ENCODE data around the gene DNM2. TPM values are rescaled to one million over a fixed set of nuclear protein-coding genes. Genes with fewer than 3 reads are reported as not detected.

The DNM2 gene
- total and polyA plus RNA-seq, 7 donors: 70.6 to 149 (median 122) TPM

DNA sequence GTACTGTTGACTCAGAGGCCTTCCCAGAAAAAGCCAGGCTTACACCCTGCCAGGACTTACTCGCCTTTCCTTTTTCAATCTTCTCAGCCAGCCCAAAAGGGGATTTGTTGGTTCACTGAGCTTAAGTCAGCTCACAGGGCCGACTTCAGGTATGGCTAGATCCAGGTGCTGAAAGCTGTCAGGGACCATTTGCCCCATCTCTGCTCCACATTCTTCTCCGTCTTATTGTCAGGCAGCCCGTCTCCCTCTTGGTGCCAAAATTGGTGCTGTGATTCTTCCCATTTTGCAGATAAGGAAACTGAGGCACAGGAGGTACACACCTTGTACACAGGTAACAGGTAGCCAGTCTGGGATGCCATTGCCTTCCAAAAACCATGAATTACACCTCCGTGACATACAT is 132.8 kb downstream of the DNM2 start:
- H3K36me3 ChIP-seq (ENCODE audit: insufficient read depth in 1 of 2, low read depth in 1 of 2): no peaks in the 10 kb centered on the region
- H3K9me3 ChIP-seq: no peaks in the 10 kb centered on the region
- no peaks in the 10 kb centered on the region for H3K27me3 ChIP-seq (ENCODE audit: insufficient read depth in 3 of 3, low read length in 2 of 3)
- DNase-seq (no peak), ATAC-seq (no peak)
- WGBS, 3 donors: 86 to 95% (median 91%) methylated on average over 5 of the region's 5 CpGs
- H3K4me3 ChIP-seq: no peak overlapping the region
- no peak overlapping the region for H3K27ac ChIP-seq
- H3K4me1 ChIP-seq: no peaks in the 10 kb centered on the region
- intact Hi-C loops (cut with DNase I): no loop called here
- TF ChIP-seq, protein P1, sequence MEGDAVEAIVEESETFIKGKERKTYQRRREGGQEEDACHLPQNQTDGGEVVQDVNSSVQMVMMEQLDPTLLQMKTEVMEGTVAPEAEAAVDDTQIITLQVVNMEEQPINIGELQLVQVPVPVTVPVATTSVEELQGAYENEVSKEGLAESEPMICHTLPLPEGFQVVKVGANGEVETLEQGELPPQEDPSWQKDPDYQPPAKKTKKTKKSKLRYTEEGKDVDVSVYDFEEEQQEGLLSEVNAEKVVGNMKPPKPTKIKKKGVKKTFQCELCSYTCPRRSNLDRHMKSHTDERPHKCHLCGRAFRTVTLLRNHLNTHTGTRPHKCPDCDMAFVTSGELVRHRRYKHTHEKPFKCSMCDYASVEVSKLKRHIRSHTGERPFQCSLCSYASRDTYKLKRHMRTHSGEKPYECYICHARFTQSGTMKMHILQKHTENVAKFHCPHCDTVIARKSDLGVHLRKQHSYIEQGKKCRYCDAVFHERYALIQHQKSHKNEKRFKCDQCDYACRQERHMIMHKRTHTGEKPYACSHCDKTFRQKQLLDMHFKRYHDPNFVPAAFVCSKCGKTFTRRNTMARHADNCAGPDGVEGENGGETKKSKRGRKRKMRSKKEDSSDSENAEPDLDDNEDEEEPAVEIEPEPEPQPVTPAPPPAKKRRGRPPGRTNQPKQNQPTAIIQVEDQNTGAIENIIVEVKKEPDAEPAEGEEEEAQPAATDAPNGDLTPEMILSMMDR (IDR thresholded peaks at IDR 0.05): no peak

DNA sequence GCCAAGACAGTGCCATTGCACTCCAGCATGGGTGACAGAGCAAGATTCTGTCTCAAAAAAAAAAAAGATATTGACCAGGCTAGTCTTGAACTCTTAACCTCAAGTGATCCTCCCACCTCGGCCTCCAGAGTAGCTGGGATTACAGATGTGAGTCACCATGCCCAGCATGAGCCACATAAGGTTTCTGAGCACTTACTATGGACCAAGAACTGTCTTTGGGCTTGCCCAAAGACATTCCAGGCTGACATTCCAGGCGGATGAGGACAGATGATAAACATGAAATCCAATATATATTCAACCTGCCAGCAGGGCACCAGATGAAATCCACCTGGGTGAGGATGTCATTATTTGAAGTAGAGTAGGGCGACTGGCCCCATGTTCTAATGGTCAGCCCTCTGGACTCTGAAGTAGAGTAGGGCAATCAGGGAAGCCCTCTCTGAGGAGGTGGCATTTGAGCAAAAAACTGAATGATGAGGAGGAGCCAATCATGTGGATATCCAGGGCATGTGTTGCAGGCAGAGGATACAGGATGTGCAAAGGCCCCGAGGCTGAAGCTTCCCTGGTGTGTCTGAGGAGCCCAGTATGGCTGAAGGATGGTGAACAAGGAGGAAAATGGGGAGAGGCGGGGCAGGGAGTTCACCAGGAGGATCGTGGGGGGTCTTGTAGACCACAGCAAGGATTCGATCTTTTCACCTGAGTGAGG is 134.4 kb downstream of the DNM2 start:
- Histone ChIP-seq H3K27me3 (ENCODE audit: insufficient read depth in 3 of 3, low read length in 2 of 3) (no peaks in the 10 kb centered on the region), H3K4me3 (no peak overlapping the region), H3K4me1 (no peaks in the 10 kb centered on the region), H3K27ac (no peak overlapping the region), H3K36me3 (ENCODE audit: insufficient read depth in 1 of 2, low read depth in 1 of 2) (no peaks in the 10 kb centered on the region), H3K9me3 (no peaks in the 10 kb centered on the region)
- intact Hi-C loops (cut with DNase I): no loop called here
- no peak for ATAC-seq
- TF ChIP-seq, protein P1 (IDR thresholded peaks at IDR 0.05): no peak
- DNase-seq: no peak
- 70 to 74% (median 70%) methylated on average over 7 of the region's 7 CpGs for WGBS, 3 donors

DNA sequence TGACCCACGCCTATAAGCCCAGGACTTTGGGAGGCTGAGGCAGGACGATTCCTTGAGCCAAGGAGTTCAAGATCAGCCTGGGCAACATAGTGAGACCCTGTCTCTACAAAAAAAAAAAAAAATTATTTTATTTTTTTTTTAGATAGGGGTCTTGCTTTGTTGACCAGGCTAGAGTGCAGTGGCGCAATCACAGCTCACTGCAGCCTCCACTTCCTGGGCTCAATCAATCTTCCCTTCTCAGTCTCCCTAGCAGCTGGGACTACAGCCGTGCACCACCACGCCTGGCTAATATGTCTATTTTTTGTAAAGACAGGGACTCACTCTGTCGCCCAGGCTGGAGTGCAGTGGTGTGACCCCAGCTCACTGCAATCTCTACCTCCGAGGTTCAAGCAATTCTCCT is 135.1 kb downstream of the DNM2 start:
- Histone ChIP-seq H3K9me3 (no peaks in the 10 kb centered on the region), H3K27ac (no peak overlapping the region), H3K4me1 (no peaks in the 10 kb centered on the region), H3K27me3 (ENCODE audit: insufficient read depth in 3 of 3, low read length in 2 of 3) (no peaks in the 10 kb centered on the region), H3K4me3 (no peak overlapping the region), H3K36me3 (ENCODE audit: insufficient read depth in 1 of 2, low read depth in 1 of 2) (no peaks in the 10 kb centered on the region)
- TF ChIP-seq, protein P1 (IDR thresholded peaks at IDR 0.05): no peak
- intact Hi-C loops (cut with DNase I): no loop called here
- WGBS, 3 donors: 65 to 76% (median 66%) methylated on average over 7 of the region's 7 CpGs
- no peak for ATAC-seq
- DNase-seq: no peak

DNA sequence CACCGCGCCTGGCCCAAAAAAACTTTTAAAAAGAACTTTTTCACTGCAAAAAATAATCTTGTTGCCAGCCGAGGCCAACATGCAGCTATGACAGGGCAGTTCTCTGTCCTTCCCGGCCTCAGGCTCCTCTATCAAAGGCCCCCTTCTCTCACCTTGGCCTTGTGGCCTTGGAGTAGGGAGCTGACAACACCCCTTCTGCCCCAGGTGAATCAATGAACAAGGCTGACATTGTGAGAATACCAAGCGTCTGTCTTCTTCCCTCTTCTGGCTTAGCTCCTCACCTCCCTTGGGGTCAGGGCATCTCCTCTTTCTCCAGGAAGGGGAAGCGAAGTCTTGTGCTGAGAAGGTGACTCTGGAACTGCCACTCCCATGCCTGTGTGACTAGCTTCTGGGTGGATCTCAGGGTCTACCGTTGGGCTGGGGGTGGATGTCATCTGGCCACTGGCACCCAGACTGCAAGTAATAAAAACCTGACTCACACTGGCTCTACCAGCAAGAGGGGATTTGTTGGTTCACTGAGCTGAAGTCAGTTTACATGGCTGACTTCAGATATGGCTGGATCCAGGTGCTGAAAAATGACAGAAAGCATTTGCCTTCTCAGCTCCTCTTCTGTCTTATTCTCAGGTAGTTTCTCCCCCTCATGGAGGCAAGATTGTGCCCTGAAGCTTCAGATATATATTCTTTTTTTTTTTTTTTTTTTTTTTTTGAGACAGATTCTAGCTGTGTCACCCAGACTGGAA is 136.6 kb downstream of the DNM2 start:
- TF ChIP-seq, protein P1 (IDR thresholded peaks at IDR 0.05): no peak
- no peaks in the 10 kb centered on the region for H3K36me3 ChIP-seq (ENCODE audit: insufficient read depth in 1 of 2, low read depth in 1 of 2)
- no peaks in the 10 kb centered on the region for H3K4me1 ChIP-seq
- no peaks in the 10 kb centered on the region for H3K27me3 ChIP-seq (ENCODE audit: insufficient read depth in 3 of 3, low read length in 2 of 3)
- 67 to 74% (median 67%) methylated on average over 7 of the region's 7 CpGs for WGBS, 3 donors
- no peak for DNase-seq
- no peak overlapping the region for H3K27ac ChIP-seq
- no peak for ATAC-seq
- no peaks in the 10 kb centered on the region for H3K9me3 ChIP-seq
- no peak overlapping the region for H3K4me3 ChIP-seq
- intact Hi-C loops (cut with DNase I): no loop called here
